NCI-H345 (cell line): Measurements from ENCODE around the gene MMP2.

Source experiments
- DNase-seq: peaks from one replicate; lab custom pipeline; 2025; lab: John Stamatoyannopoulos, UW

The MMP2 gene

GRCh38 chr16:55478827-55479429 is at the start of gene MMP2:
MMP2 (plus strand) TSS chr16:55479198; CDS start chr16:55479480, 282 bp downstream.
- DNase-seq, result no peak

GRCh38 chr16:55433030-55433429 is 46.0 kb upstream of the MMP2 start:
- DNase-seq, result no peak

GRCh38 chr16:55433535-55433934 is 45.5 kb upstream of the MMP2 start:
- DNase-seq, result no peak

GRCh38 chr16:55434000-55434399 is 45.0 kb upstream of the MMP2 start:
- DNase-seq, result no peak

- no peak for DNase-seq
Observed at GRCh38 chr16:55435387-55435786, 43.6 kb upstream of the MMP2 start.

- no peak for DNase-seq
Observed at GRCh38 chr16:55436587-55436986, 42.4 kb upstream of the MMP2 start.

- no peak for DNase-seq
Observed at GRCh38 chr16:55437625-55438024, 41.4 kb upstream of the MMP2 start.

- no peak for DNase-seq
Observed at GRCh38 chr16:55438281-55438680, 40.7 kb upstream of the MMP2 start.

- no peak for DNase-seq
Observed at GRCh38 chr16:55439101-55439690, 39.8 kb upstream of the MMP2 start.

- no peak for DNase-seq
Observed at GRCh38 chr16:55443434-55444346, 35.3 kb upstream of the MMP2 start.

- DNase-seq, result no peak
Observed at GRCh38 chr16:55444754-55445485, 34.1 kb upstream of the MMP2 start.

GRCh38 chr16:55447231-55447630 is 31.8 kb upstream of the MMP2 start:
- no peak for DNase-seq

- no peak for DNase-seq
Observed at GRCh38 chr16:55452996-55453395, 26.0 kb upstream of the MMP2 start.

- DNase-seq, result no peak
Observed at GRCh38 chr16:55453909-55454308, 25.1 kb upstream of the MMP2 start.

GRCh38 chr16:55454861-55455260 is 24.1 kb upstream of the MMP2 start:
- no peak for DNase-seq

GRCh38 chr16:55462241-55462640 is 16.8 kb upstream of the MMP2 start:
- no peak for DNase-seq

- no peak for DNase-seq
Observed at GRCh38 chr16:55464375-55464774, 14.6 kb upstream of the MMP2 start.

- DNase-seq, result peak; percentile 76
Observed at GRCh38 chr16:55465077-55465896, 13.7 kb upstream of the MMP2 start.

- DNase-seq, result no peak
Observed at GRCh38 chr16:55466209-55466608, 12.8 kb upstream of the MMP2 start.

- no peak for DNase-seq
Observed at GRCh38 chr16:55467898-55468297, 11.1 kb upstream of the MMP2 start.

GRCh38 chr16:55468352-55468990 is 10.5 kb upstream of the MMP2 start:
- no peak for DNase-seq
